GM18867 (cell line): Measurements from ENCODE around the gene MYB.

Experiments used
- ATAC-seq: cut with Tn5 transposase; IDR thresholded peaks from one replicate; pipeline ENCODE4 v1.9.1; 2021; ENCODE audit warnings: mild to moderate bottlenecking, moderate library complexity; ENCODE audit not compliant: unreplicated experiment

MYB gene

DNA sequence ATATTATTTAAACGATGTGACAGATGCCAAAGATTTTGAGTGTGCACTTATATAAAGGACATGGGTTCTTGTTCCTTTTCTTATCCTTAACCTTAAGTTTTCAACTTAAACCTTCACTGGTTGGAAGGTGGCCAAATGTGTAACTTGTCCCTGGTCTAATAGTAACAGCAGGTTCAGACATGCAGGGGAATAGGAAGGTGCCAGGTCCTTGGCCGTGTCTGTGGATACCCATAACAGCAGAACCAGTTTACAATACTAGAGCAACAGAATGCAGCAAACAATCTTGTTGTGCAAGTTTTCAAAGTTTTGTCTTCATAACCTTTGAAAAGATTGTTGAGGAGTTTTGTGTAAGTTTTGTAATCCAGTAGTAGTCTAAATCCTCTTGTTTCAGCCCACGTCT lies 4.4 kb downstream of the MYB start:
- no peak for ATAC-seq

DNA sequence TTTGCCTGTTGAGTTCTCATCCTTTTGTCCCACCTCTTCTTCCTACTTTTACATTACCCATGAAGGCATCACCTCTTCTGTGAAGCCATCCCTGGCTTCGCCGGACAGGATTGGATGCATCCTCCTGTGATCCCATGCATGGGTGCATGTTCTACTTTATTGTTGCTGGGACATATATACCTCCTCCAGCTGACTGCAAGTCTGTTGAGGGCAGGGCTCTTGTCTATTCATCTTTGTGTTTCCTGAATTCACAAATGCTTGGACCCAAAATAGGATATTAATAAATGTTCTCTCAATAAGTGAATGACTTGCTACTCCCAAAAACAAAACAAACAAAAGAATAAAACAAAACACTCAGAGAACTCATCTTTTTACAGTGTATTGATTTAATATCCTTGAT lies 5.1 kb downstream of the MYB start:
- no peak for ATAC-seq

DNA sequence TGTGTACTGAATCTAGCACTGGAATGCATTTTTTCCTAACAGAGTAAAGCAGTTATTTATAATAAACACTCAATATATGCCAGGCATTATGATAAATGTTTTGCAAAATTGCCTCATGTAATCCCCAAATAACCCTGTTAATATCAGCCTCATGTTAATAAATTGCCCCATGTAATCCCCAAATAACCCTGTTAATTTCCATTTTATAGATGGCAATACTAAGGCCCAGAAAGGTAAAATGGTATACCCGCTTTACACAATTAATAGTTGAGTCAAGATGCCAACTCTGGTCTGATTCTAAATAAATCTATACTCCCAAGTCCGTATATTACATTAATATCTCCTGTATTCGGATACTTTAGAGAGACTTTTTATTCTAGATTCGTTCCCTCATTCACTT lies 6.3 kb downstream of the MYB start:
- no peak for ATAC-seq

DNA sequence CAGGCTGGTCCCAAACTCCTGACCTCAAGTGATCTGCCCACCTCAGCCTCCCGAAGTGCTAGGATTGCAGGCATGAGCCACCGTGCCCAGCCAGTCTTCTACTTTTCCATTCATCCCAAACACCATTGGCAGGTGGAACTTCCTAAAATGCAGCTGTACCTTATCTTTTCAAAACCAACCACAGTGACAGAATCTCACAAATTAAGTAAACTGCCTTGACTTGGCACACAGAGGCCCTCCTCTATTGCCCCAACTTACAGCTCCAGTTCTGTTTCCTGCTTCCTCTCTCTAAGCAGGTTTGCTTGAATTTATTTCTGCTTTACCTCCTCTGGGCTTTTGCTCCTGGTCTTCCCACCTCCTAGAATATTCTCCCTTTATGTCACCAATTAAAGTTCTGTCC lies 7.6 kb downstream of the MYB start:
- no peak for ATAC-seq

DNA sequence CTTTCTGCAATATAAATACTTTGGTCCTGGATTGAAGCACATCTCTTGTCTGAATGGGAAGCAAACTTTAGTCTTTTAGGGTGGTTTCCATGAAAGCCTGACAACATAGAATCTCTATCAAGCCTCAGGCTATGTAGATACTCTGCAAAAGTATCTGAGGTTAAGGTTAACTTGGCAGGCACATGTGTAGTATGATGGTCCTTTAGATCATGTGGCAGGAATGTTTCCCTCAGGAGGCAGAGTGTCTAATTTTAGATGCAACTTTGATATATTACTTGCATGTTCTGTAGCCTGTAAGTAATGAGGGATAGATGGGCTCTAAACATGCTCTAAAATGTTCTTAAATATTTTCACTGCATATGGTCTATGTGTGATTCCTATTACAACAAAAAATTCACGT lies 8.2 kb downstream of the MYB start:
- ATAC-seq, result no peak

DNA sequence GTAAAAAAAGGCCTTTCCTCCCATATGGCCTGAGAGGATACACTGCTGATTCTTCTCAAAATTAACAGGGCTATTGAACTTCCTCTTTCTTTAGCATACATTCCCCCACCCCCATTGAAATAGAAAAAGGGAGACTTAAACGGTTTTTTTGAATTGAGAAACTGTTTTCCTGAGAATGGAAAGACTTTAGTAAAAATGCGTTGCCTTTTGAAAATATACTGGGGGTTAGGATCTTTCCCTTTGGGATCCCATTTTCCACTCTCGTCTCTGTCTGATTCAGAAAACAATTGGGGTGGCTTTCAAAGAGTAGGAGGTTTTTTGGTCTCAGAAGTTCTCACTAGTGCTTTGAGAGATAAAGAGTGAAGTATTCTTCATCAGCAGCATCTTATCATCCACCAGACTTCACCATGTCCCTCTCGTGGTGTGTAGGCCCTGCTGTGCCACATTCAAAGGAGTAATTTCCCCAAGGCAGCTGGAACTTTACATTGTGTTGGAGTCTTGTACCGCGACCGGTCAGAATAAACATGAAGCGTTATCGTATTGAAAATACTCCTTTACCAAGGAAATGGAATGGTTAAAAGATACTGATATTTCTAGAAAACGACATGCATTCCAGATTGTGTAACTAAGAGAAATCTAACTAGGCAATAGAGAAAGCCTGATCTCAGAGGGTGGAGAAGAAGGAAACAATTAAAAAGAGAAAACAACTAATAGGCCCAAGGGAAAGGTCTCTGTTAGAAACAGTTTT lies 10.6 kb downstream of the MYB start:
- no peak for ATAC-seq

DNA sequence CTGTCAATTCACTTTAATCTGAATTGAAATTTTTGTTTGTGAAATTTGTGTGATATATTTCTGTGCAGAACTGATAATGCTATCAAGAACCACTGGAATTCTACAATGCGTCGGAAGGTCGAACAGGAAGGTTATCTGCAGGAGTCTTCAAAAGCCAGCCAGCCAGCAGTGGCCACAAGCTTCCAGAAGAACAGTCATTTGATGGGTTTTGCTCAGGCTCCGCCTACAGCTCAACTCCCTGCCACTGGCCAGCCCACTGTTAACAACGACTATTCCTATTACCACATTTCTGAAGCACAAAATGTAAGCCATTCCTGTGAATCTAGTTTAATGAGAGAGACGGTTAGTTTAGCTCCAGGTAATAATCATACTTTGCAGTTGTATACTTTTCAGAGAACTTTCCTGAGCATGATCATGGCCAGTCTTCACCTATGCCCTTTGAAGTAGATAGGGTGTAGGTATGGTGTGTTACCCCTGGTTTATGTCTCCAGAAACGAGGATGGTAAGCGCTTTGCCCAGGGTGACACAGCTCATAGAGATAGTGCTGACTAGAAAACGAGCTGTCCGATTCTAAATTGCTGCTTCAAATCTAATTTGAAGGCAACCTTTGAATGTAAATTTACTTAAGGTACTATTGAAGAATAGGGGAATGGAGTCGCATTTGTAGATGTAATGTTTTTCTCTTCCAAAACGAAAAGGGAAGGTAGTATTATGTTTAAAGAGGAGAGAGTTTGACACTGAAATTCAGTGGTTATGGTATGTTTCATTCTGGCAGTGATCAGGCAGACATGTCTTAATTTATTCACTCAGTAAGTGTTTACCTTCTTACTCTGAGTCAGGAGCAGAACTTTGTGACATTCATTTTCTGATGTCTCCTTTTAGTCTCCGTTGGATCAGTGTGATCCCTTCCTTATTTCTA lies 11.4 kb downstream of the MYB start:
- ATAC-seq, result no peak

DNA sequence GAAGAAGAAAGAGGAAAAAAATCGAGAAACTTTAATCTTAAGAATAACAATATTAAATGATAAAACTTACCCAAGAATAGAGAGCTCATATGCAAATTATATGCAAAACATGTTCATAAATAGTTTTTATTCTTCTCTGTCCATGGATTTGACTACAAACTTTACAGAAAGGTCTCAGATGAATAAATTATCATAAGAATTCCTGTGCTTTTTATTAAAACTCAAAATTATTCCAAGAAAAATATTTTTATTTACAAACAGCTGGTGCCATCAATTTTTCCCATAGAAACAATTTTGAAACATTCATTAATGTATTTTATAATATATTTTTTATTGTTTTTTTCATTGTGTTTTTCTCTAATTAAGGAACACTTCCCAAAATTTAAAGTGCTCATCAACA lies 12.1 kb downstream of the MYB start:
- ATAC-seq, result no peak

DNA sequence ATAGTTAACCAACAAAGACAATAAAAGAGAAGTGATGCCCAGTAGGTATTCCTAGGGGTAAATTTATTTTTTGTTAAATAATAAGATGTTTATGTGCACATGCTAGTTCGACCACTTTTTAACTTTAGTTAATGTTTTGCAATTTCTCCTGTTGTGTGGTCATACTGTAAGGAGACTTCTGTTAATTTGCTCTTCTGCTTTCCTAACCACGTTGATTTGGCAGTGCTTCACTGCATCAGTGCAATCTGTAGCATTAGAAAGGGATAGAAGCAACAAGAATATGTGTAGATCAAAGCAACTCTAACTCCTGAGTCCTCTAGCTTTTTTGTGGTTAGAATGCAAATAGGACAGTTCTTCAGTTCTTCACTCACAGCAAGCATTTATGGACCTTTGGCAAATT lies 13.9 kb downstream of the MYB start:
- no peak for ATAC-seq

DNA sequence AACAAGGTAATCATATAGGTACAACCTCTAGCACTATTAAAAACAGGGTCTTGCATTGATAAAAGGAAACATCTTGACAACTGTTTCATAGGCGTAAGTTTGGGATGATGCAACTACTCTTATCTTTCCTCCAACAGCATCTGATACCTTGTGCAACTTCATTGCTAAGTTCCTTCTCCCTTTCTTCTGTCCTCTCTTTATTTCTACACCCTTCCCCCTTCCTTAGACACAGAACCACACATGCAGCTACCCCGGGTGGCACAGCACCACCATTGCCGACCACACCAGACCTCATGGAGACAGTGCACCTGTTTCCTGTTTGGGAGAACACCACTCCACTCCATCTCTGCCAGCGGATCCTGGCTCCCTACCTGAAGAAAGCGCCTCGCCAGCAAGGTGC lies 14.4 kb downstream of the MYB start:
- no peak for ATAC-seq

DNA sequence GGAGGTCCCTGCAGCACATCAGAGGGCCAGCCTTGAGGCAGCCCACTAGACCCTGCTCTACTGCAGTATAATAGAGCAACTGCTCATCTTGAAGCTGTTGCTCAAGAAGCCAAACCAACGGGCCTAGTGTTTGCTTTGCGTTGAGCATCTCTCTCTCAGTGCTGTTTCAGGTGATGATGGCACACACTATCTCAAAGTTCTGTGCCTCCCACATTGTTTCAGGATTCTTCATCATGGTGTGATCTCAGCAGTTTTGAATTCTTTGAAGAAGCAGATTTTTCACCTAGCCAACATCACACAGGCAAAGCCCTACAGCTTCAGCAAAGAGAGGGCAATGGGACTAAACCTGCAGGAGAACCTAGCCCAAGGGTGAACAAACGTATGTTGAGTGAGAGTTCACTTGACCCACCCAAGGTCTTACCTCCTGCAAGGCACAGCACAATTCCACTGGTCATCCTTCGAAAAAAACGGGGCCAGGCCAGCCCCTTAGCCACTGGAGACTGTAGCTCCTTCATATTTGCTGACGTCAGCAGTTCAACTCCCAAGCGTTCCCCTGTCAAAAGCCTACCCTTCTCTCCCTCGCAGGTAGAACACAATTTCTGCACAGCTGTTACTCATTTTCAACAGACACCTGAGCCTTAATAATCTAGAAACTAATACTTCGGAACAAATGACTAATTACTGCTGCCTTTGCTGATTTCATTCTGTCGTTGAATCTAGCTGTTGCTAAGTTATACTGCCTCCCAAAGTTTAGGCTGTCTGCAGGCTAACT lies 15.8 kb downstream of the MYB start:
- ATAC-seq, result peak; percentile 51

DNA sequence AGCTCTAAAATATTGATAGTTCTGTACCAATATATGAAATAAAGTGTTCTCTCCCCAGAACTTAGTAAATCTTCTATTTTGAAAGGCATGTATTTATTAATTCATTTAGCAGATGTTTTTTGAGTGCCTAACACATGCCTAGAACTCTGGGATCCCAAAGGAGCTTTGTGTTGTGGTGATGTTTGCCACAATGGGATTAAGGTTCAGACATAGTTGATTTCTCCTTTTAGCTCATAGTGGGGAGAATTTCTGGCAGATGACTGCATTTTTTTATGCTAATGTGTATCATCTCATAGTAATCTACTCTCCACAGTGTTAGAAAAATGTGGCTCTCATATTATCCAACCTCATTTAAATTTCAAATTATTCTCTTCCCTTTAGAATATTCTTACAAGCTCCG lies 21.7 kb downstream of the MYB start:
- no peak for ATAC-seq

DNA sequence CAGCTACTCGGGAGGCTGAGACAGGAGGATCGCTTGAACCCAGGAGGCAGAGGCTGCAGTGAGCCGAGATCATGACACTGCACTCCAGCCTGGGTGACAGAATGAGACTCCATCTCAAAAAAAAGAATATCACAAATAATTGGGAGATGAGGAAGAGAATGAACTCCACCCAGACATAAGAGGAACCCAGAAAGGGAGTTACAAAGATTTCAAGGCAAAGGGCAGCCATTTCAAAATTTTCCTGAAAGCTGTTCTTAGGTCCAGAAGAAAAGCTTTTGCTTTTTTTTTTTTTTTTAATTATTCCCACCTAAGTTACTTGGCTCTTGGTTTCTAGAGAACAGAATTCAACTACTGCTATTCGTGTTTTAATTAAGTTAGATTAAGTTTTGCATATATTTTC lies 23.8 kb downstream of the MYB start:
- no peak for ATAC-seq

DNA sequence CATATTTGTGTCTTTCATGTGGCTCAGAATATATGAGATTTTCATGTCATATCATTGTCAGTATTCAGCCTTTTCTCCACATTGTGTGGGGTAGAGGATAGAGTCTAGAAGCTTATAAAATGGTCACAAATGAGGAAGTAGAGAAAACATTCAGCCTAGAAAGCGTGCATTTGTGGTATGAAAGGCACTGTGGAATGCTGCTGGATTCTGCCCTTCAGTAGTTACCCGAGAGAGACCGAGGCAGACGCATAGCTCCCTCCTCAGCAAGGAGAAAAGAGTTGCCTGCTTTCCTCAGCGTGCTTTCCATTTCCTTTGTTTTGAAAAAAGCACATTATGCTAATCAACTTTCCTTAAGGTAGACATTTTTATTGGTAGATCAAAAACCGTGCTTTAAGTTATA lies 28.7 kb downstream of the MYB start:
- ATAC-seq, result no peak

DNA sequence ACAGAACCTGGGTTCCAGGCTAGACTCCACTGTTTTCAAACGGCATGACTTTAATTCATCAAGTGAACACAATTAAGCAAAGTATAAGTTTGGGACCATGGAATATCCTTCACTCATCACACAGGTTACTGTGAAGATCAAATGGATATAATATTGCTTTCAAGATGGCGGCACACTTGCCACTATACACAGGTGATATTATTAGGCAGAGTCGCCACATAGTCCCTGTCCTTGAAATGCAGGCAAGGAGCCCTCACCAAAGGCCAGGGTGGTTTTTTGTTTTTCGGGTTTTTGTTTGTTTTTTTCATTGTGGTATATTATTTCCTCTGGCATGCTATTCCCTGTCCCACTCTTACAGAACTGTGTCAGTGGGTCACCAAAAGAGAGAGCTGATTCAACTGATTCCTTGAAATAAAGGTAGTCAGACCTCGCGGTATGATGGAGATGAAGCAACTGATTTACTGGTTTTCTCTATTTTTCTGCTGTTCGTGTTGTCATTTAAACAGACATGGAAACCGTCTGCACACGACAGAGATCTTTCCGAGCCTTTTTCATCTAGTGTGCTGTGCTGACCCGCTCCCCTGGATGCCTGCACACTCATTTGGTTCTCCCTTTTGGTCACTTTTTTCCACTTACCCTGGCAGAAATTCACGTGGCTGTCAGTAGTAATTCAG lies 29.7 kb downstream of the MYB start:
- ATAC-seq, result no peak

DNA sequence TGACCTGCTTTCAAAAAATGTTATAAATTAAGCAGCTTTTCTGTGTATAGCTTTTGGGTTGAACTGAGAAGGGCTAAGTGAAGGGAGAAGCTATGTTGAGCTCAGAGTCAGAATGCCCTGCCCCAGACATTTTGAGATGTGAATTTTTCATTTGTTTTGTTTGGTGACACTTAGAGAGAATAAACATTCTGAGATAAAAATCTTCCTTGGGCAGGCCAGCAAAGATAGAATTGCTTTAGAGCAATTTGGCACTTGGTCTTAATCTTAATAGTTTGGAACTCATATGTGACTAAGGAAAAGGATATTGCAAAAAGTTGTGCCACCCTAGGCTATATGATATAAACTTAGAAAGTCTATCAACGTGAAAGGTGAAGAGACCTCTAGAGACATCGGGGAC lies 30.2 kb downstream of the MYB start:
- ATAC-seq, result no peak

DNA sequence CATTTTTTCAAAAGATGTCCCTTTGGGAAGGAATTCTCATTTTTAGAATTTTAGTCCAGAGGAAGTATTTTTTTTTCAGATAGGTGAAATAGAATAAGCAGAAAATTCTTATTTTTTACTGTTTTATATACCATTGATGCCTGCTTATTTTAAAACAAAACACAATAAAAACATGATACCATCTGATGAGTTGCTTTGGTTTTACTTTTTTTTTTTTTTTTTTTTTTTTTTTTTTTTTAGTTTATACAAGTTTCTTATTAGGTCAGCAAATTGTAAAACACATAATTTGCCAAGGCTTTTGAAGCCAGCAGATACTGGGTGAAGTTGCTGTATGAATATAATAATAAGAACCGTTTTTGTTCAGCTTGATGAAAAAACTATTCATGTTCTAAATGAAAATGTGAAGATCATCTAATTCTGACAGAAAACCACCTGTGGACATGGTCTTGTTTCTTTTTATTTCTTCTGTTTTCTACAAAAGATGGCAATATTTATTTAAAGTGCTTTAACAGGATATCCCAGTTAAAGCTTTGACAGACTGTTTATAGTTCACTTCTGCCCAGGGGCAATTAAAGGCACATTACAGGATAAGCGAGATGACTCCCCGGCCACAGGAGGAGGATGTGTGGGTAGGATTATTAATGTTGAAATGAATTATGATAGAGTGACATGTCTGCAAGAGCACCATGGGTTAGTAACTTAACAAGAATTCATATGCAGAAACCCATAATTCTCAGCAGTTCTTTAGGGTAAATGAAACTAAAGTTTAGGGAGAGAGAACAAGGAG lies 31.1 kb downstream of the MYB start:
- no peak for ATAC-seq

DNA sequence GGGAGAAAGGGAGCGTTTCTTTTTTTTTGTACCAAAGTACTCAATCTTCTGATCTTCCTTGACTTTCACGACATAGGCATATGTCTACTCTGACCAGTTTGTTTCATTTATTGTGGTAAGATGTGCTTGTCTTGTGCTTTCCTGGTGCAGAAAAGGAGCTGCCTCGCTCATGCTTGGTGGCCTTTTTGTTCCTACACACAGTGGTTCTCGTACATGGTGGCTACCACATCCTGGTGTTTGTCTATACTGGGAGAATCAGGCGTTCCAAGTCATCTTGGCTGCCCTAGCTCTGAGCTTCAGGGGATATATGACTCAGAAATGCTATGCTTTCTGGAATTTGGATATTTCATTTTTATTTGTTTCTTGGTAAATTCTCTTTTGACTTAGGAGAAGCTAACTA lies 31.8 kb downstream of the MYB start:
- no peak for ATAC-seq

DNA sequence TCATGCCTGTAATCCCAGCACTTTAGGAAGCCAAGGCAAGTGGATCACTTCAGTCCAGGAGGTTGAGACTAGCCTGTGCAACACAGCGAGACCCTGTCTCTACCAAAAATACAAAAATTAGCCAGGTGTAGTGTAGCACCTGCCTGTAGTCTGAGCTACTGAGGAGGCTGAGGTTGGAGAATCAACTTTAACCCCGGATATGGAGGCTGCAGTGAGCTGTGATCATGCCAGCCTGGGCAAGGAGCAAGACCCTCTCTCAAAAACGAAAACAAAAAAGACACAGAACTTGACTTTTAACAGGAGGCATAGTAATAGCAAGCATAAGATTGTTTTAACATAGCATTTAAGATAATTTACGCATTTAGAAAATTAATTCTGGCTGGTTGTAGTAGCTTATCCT lies 32.5 kb downstream of the MYB start:
- no peak for ATAC-seq

DNA sequence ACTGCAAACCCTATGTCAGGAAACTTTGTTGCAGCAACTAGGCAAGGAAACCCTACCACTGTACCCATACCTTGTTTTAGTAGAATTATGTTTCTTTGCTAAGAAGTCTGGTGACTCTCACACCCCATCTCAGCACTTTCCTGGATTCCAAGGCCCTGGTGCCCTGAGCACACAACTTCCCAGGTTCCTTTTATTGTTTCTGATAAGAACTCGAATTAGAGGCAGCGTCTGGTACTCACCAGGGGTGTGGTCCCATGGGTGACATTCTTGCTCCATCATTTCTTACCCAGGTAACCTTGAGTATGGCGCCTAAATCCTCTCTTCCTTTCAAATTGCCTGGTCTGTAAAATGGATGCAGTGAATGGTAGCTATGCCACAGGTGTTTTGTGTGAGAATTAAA lies 34.1 kb downstream of the MYB start:
- no peak for ATAC-seq
